GM19025 (cell line): ENCODE data around the gene TNRC6B.
A peak's percentile ranks its signal among the peaks of the same experiment; 100 is the strongest.
"Not testable (repeated sequence)": the region's sequence is repeated elsewhere in the genome, so short reads cannot be mapped to it uniquely, and the experiment has no call there.

ENCODE experiments used
- ATAC-seq: cut with Tn5 transposase; IDR thresholded peaks from one replicate; pipeline ENCODE4 v1.9.1; 2021; ENCODE audit warnings: mild to moderate bottlenecking, low read depth, moderate library complexity; ENCODE audit not compliant: unreplicated experiment

TNRC6B gene

GRCh38 chr22:40345815-40346184 is 168.1 kb downstream of the TNRC6B start:
- ATAC-seq: peak; percentile 11

DNA sequence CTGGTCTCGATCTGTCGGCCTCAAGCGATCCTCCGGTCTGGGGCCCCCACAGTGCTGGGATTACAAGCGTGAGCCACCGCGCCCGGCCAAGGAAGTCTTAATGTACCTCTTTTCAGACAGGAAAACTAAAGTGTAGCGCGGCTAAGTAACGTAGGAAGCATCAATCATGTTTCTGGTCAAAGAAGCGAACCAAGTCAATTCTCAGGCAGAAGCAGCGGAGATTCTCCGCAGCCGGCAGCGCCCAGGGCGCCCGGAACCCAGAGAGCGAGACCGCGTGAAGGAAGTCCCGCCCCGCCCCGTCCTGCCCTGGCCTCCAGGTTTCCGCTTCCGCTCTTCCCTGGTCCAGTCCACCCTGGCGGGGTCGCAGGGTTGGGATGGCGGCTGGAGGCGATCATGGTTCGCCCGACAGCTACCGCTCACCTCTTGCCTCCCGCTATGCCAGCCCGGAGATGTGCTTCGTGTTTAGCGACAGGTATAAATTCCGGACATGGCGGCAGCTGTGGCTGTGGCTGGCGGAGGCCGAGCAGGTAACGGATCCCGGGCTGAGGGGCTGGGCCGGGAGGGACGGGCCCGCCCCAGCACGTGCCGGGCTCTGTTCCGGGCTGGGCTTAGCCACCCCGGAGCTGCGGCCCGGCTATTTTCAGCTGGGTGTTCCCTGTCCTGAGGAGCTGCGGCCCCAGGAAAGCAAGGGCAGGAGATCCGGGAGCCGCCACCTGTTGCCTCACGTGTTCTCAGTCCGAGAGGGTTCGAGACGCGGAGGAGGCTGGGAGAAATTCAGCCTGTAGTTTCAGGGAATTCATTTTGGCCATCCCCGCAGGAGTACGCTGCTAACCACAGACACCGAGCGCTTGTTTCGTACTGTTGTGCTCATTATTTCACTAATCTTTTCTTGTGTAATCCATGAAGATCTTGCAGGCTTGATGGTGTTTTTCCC is 168.7 kb downstream of the TNRC6B start, which contains the start of gene ADSL:
Gene ADSL, plus strand, starts transcription at position 316 of the 934 bp plus-strand sequence. Its CDS starts 59 bp downstream, at position 375.
- ATAC-seq: peak; percentile 88

DNA sequence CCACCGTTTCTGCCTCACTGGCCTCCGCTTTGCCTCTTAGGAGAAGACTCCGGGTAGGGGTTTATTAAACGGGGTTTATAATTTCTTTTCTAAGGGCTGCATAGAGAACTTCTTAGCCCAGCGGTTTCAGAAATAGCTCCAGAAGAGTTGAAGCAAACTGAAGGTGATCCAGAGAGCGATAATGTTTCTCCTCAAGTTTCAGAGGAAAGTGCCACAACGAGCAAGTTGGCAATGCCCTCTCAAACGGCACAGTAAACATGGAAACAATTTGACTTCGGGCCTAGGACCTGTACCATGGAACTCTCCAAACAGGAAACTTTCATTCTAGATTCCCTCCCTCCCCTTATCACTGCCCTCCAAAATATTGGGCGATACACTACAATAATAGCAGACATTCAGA is 169.6 kb downstream of the TNRC6B start:
- no peak for ATAC-seq

GRCh38 chr22:40348025-40348658 is 170.4 kb downstream of the TNRC6B start:
- no peak for ATAC-seq

DNA sequence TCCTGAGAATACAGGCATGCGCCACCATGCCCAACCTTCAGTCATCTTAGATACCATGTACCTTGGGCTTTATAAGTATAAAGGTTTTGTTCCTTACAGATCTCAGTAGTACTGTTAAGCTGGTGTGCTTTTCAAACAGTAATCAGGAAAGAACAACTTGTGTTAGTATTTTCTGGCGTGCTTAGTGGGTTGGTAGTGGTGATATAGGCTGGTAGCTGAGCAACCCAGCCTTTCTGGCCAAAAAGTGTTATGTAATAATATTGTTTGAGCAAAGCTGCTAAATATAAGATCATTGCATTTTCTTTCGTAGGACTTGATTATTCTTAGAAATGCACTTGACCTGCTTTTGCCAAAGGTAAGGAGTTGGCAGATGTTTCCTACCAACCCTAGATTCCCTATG is 175.0 kb downstream of the TNRC6B start:
- no peak for ATAC-seq

DNA sequence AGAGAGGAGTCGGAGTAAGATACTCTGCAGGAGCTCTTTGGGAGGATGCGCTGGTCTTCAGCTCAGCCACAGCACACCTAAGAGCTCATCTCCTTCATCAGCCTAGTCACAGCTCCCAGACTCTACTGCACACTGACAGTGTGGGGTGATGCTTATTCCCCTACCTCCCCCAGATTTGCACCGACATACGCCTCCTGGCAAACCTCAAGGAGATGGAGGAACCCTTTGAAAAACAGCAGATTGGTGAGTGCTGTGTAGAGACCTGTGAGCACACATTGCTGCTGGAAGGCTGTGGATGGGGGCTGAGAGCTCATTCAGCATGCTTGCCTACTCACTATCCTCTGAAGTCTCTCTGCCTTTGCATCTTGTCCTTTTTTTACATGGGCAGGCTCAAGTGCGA is 183.4 kb downstream of the TNRC6B start:
- ATAC-seq: no peak

GRCh38 chr22:40363059-40363458 is 185.3 kb downstream of the TNRC6B start:
- ATAC-seq: no peak

- ATAC-seq: no peak
These were observed 186.7 kb downstream of the TNRC6B start for GRCh38 chr22:40364431-40364830.

- ATAC-seq: no peak
These were observed 188.3 kb downstream of the TNRC6B start for GRCh38 chr22:40366068-40366467.

DNA sequence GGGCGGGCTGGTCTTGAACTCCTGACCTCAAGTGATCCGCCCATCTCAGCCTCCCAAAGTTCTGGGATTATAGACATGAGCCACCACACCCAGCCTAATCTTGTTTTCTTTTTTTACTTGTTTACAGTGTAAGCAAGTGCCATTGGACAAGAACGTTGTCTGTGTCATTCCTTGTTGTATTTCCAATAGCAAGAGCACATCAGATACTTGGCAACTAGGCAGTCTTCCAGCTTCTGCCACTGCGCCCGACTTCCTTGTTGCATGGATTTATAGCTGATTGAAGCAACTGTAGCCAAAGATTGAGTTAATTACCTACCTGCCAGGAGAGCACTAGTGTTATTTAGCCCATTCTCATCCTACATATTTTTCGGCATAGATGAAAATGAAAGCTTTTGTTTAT is 189.6 kb downstream of the TNRC6B start:
- ATAC-seq: no peak

- no peak for ATAC-seq
These were observed 190.3 kb downstream of the TNRC6B start for GRCh38 chr22:40368016-40368415.

GRCh38 chr22:40368836-40369235 is 191.1 kb downstream of the TNRC6B start:
- ATAC-seq: no peak

GRCh38 chr22:40374567-40374966 is 196.8 kb downstream of the TNRC6B start:
- ATAC-seq: no peak

GRCh38 chr22:40376149-40376548 is 198.4 kb downstream of the TNRC6B start:
- no peak for ATAC-seq

- no peak for ATAC-seq
These were observed 200.2 kb downstream of the TNRC6B start for GRCh38 chr22:40377931-40378330.

- ATAC-seq: not testable (repeated sequence)
These were observed 200.7 kb downstream of the TNRC6B start for GRCh38 chr22:40378448-40378847.

- no peak for ATAC-seq
These were observed 203.7 kb downstream of the TNRC6B start for GRCh38 chr22:40381461-40381860.

DNA sequence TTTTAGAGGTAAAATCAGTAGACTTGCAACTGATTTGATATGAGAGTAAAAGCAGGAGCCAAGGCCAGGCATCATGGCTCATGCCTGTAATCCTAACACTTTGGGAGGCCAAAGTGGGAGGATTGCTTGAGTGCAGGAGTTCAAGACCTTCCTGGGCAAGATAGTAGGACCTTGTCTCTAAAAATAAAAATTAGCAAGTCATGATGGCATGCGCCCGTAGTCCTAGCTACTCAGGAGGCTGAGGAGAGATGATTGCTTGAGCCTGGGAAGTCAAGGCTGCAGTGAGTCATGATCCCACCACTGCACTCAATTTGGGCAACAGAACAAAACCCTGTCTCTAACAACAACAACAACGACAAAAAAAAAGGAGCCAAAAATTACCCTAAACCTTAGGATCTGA is 206.2 kb downstream of the TNRC6B start:
- ATAC-seq: no peak

GRCh38 chr22:40385036-40385782 is 207.5 kb downstream of the TNRC6B start:
- no peak for ATAC-seq
